ENCODE data around the gene TERT.
"Not testable (repeated sequence)": the region's sequence is repeated elsewhere in the genome, so short reads cannot be mapped to it uniquely, and the experiment has no call there.

The TERT gene

GRCh38 chr5:1293416-1294205 is 1.3 kb downstream of the TERT start:
- peak; percentile 59 for DNase-seq

GRCh38 chr5:1292846-1293415 is 1.9 kb downstream of the TERT start:
- DNase-seq, result peak; percentile 39

DNA sequence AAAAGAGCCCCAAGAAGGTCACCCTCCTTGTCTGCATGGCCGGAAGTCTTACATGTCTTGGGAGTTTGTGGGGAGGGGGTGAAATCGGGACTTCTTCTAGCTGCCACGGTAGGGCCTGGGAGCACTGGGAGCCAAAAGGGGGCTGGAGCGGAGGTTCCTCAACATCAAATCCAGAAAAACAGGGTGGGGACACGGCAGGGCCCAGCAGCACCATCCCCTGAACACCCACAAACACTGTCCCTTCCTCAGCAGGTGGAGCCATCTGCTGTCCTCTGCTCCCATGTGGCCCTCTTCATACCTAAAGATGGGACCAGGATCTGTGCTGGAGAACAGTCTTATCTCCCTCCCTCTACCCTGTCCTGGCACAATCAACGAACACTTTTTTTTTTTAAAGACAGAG is 2.7 kb downstream of the TERT start:
- DNase-seq, result peak; percentile 37

GRCh38 chr5:1291611-1292080 is 3.2 kb downstream of the TERT start:
- DNase-seq, result peak; percentile 55

DNA sequence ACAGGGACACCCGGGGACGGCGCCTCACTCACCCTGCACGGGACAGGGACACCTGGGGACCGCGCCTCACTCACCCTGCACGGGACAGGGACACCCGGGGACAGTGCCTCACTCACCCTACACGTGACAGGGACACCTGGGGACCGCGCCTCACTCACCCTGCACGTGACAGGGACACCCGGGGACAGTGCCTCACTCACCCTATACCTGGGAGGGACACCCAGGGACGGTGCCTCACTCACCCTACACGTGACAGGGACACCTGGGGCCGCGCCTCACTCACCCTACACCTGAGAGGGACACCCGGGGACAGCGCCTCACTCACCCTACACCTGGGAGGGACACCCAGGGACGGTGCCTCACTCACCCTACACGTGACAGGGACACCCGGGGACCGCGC is 3.9 kb downstream of the TERT start:
- DNase-seq, result peak; percentile 50

- not testable (repeated sequence) for DNase-seq
Observed at GRCh38 chr5:1289559-1289958, 5.3 kb downstream of the TERT start.

- peak; percentile 60 for DNase-seq
Observed at GRCh38 chr5:1288439-1289335, 6.2 kb downstream of the TERT start.

DNA sequence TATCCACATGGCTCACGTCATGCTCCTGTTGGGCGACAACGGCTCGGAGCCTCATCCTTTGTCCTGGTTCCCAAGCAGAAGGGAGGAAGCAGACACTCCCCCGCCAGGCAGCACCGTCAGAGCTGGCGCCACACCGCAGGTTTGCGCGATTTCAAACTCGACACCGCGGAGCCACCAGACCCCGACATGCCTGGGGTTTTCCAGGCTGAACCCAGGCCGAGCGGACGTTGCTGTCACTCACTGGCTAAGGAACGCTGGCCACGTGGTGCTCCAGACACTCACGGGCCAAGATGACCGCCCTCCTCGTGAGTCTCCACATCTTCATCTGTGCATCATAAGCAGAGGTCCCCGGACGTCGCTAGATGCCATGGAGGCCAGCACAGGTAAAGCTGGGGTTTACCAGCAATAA is 9.0 kb downstream of the TERT start:
- DNase-seq, result peak; percentile 48

DNA sequence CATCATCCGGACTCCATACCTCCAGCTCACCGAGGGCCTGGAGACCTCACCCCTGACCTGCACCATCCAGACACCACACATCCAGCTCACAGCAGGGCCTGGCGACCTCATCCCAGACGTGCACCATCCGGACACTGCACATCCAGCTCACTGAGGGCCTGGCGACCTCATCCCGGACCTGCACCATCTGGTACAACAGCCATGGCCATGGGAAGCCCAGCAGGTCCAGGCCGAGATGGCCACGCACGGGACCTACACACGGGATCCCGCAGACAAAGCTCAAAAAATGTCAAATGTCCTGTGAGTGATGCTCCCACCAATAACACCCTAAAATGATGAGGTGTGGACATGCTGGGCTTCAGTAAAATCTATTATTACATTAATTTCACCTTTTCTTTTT is 9.7 kb downstream of the TERT start:
- peak; percentile 42 for DNase-seq

GRCh38 chr5:1284336-1284970 is 10.4 kb downstream of the TERT start:
- not testable (repeated sequence) for DNase-seq

DNA sequence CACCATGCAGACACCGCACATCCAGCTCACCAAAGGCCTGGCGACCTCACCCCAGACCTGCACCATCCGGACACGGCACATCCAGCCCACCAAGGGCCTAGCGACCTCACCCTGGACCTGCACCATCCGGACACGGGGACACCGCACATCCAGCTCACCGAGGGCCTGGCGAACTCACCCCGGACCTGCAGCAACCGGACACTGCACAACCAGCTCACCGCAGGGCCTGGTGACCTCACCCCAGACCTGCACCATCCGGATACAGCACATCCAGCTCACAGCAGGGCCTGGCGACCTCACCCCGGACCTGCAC is 11.2 kb downstream of the TERT start:
- DNase-seq, result peak; percentile 56

- DNase-seq, result peak; percentile 43
Observed at GRCh38 chr5:1282993-1283728, 11.7 kb downstream of the TERT start.

DNA sequence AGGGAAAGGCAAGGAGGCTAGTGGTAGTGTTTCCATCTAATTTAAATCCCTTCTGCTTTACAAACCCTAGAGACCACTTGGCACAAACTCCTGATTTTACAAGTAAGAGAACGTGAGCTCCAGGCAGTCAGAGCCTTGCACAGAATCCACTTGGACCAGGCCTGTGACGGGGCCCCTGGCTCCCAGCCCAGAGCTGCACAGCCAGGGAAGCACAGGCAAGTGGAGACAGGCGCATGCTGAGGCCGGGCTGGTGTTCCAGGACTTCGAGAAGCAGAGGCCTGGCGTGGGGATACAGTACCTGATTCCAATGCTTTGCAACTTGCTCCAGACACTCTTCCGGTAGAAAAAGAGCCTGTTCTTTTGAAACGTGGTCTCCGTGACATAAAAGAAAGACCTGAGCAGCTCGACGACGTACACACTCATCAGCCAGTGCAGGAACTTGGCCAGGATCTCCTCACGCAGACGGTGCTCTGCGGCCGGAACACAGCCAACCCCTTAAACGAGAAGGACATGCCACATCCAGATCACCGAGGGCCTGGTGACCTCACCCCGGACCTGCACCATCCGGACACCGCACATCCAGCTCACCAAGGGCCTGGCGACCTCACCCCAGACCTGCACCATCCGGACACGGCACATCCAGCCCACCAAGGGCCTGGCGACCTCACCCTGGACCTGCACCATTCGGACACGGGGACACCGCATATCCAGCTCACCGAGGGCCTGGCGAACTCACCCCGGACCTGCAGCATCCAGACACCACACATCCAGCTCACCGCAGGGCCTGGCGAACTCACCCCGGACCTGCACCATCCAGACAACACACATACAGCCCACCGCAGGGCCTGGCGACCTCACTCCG is 12.5 kb downstream of the TERT start:
- peak; percentile 61 for DNase-seq

- DNase-seq, result no peak
Observed at GRCh38 chr5:1281038-1281882, 13.6 kb downstream of the TERT start.

- no peak for DNase-seq
Observed at GRCh38 chr5:1280177-1281037, 14.5 kb downstream of the TERT start.

- DNase-seq, result no peak
Observed at GRCh38 chr5:1279443-1280151, 15.3 kb downstream of the TERT start.

GRCh38 chr5:1278656-1279442 is 16.0 kb downstream of the TERT start:
- DNase-seq, result no peak

DNA sequence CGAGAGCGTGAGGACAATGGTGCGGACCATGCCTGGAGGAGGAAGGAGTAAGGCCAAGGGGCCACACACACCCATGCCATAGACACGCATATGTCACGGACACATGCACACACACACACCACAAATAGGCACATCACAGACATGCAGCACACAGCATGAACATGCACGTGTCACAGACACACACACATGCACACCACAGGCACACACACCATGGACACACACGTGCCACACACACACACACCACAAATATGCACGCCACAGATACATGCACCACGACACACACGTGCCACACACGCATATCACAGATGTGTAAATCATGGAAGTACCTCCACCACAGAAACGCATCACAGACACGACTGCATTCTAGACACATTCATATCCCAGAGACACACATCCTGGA is 16.7 kb downstream of the TERT start:
- DNase-seq, result no peak

Measured in activated effector memory CD4-positive, alpha-beta T cell treated with anti-CD3 and anti-CD28 coated beads, Interleukin-2, amount 50 U/mL, for 16 hours (primary cell).